Stomach smooth muscle (tissue), 2 donors: Measurements from ENCODE around the gene PLEKHM2.

Experiments
- H3K27ac ChIP-seq: one replicate; pipeline ENCODE4 v1.7.0; 2013; ENCODE audit warnings: mild to moderate bottlenecking, low read length, inconsistent platforms
- H3K27me3 ChIP-seq, 2 donors: one replicate each; pipeline ENCODE4 v1.7.0; 2013; ENCODE audit warnings: low read length in 2 of 2; ENCODE audit not compliant: insufficient read depth in 2 of 2, control insufficient read depth in 1 of 2
- H3K36me3 ChIP-seq, 2 donors: one replicate each; pipeline ENCODE4 v1.7.0; 2013; ENCODE audit warnings: low read length in 2 of 2; ENCODE audit not compliant: control insufficient read depth in 2 of 2, insufficient read depth in 2 of 2
- H3K4me1 ChIP-seq: one replicate; pipeline ENCODE4 v1.7.0; 2013; ENCODE audit warnings: low read length; ENCODE audit not compliant: control insufficient read depth, insufficient read depth
- H3K4me3 ChIP-seq, 2 donors: one replicate each; pipeline ENCODE4 v1.7.0; 2013; ENCODE audit warnings: low read length in 2 of 2
- H3K9ac ChIP-seq, 2 donors: one replicate each; pipeline ENCODE4 v1.7.0; 2013; ENCODE audit warnings: low read length in 2 of 2, mild to moderate bottlenecking in 1 of 2
- H3K9me3 ChIP-seq, 2 donors: one replicate each; pipeline ENCODE4 v1.7.0; 2013; ENCODE audit warnings: low read length in 2 of 2; ENCODE audit not compliant: control insufficient read depth in 2 of 2
- donor health status: healthy.
- donor health status: Pancreatic carcinoma.

The PLEKHM2 gene

DNA sequence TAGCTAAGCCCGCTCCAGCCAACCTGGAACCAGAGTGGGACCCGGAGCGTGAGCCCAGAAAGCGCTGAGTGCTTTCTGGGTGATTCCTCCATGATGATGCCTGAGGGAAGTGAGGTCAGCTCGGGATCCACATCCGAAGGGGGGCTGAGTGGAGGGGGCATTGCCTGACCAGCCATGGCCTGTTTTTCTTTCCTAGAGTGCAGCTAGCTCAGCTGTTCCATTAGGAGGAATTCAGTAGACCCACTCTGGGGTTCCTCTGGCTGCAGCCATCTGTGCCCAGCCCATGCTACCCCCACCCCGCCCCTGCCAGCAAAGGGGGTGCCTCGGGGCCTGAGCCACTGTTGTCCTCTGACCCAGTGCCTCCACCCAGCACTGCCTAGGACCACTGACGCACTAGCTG is 42.4 kb downstream of the PLEKHM2 start:
- Histone ChIP-seq H3K27ac (no peak overlapping the region), H3K4me1 (peaks cover 8% of the 10 kb centered on the region), H3K36me3 (peaks cover 58 to 71% of the 10 kb centered on the region in 2 donors), H3K27me3 (no peaks in the 10 kb centered on the region), H3K9me3 (no peaks in the 10 kb centered on the region), H3K9ac (no peak overlapping the region), H3K4me3 (no peak overlapping the region)

DNA sequence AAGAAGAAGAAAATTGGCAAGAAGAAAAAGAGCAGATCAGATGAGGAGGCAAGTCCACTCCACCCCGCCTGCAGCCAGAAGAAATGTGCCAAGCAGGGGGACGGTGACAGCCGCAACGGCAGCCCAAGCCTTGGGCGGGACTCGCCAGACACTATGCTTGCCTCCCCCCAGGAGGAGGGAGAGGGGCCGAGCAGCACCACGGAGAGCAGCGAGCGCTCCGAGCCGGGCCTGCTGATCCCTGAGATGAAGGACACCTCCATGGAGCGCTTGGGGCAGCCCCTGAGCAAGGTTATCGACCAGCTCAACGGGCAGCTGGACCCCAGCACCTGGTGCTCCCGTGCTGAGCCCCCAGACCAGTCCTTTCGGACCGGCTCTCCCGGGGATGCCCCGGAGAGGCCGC is 42.9 kb downstream of the PLEKHM2 start:
- no peak overlapping the region for H3K27ac ChIP-seq
- peaks cover 6% of the 10 kb centered on the region for H3K4me1 ChIP-seq
- no peak overlapping the region for H3K4me3 ChIP-seq
- H3K36me3 ChIP-seq = peaks cover 62 to 68% of the 10 kb centered on the region in 2 donors
- no peaks in the 10 kb centered on the region for H3K9me3 ChIP-seq
- no peak overlapping the region for H3K9ac ChIP-seq
- H3K27me3 ChIP-seq = no peaks in the 10 kb centered on the region

DNA sequence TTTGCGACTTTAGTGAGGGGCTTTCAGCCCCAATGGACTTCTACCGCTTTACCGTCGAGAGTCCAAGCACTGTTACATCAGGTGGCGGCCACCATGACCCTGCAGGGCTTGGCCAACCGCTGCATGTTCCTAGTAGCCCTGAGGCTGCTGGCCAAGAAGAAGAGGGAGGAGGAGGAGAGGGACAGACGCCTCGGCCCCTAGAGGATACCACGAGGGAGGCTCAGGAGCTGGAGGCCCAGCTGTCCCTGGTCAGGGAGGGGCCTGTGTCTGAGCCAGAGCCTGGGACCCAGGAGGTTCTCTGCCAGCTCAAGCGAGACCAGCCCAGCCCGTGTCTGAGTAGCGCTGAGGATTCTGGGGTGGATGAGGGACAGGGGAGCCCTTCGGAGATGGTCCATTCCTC is 43.3 kb downstream of the PLEKHM2 start:
- Histone ChIP-seq H3K27ac (no peak overlapping the region), H3K36me3 (peaks cover 62 to 69% of the 10 kb centered on the region in 2 donors)

DNA sequence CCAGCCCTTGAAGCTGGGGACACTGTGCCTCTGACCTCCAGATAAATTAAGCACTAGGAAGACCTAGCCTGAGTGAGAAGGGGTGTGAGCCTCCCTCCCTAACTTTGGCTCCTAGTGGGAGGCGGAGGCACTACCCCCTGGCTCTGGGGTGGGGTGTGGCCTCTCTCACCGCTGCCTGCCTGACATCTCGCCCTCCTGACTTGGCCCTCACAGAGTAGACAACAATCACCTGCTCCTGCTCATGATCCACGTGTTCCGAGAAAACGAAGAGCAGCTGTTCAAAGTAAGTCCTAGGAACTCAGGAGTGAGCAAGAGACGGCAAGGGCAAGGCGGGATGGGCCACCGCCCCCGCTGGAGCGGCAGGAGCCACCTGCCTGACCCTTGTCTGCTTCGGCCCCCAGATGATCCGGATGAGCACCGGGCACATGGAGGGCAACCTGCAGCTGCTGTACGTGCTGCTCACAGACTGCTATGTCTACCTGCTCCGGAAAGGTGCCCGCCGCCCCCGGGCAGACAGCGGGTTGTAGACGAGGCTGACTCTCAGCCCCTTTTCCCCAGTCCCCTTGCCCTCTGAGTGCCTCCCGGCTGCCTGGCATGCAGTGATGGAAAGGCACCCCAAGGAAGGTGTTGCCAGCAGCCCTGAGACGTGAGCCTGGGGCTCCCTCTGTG is 43.9 kb downstream of the PLEKHM2 start:
- Histone ChIP-seq H3K4me1 (peaks cover 2% of the 10 kb centered on the region), H3K9ac (no peak overlapping the region), H3K9me3 (no peaks in the 10 kb centered on the region), H3K27ac (no peak overlapping the region), H3K27me3 (no peaks in the 10 kb centered on the region), H3K36me3 (peaks cover 63 to 70% of the 10 kb centered on the region in 2 donors), H3K4me3 (no peak overlapping the region)

More for the DNA sequence above, 43.3 kb downstream of the PLEKHM2 start:
- no peaks in the 10 kb centered on the region for H3K9me3 ChIP-seq
- H3K27me3 ChIP-seq = no peaks in the 10 kb centered on the region
- peaks cover 5% of the 10 kb centered on the region for H3K4me1 ChIP-seq
- H3K4me3 ChIP-seq = no peak overlapping the region
- no peak overlapping the region for H3K9ac ChIP-seq

DNA sequence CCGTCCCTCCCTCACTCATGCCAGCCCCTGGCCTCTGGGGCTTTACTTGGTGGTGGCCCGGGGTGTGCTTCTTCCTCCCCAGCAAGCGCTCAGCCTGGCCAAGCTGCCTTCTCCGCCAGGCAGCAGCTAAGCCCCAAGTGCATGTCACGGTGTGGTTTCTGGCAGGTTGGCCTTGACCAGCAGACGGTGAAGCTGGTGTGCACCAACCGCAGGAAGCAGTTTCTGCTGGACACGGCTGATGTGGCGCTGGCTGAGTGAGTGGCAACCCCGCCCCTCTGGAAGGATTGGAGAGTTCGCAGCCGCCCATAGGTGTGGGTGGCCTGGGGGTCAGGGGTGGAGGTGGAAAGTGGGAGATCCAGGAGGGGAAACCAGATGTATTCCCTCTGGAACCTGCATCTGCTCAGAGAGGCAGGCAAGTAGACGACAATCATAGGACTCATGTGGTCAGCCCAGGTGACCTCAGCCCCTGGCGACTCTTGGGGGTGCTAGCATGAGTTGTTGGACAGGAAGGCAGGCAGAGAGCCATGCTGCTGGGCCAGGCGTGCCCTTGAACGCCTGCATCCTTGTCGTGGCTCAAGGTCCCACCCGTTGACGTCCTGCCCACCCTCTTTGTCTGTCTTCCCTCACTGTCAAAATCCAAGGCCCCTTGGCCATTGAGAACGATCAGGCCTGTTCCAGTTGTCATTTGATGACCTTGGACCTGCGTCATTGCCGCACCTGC is 45.0 kb downstream of the PLEKHM2 start:
- Histone ChIP-seq H3K27me3 (no peaks in the 10 kb centered on the region), H3K4me1 (peaks cover 2% of the 10 kb centered on the region), H3K36me3 (peaks cover 68 to 75% of the 10 kb centered on the region in 2 donors), H3K9ac (no peak overlapping the region), H3K9me3 (no peaks in the 10 kb centered on the region), H3K4me3 (no peak overlapping the region), H3K27ac (no peak overlapping the region)

DNA sequence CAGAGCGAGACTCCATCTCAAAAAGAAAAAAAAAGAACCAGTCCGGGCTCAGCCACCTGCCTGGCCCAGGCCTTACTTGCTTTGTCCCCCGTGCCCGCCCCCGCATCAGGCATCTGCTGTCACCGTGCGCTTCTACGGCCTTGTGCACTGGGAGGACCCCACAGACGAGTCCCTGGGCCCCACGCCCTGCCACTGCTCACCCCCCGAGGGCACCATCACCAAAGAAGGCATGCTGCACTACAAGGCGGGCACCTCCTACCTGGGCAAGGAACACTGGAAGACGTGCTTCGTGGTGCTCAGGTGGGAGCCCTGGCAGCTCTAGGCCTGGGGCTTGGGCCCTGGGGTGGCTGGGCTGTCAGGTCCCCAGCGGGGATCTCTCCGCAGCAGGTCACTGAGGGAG is 46.3 kb downstream of the PLEKHM2 start:
- Histone ChIP-seq H3K27ac (no peak overlapping the region), H3K4me1 (peaks cover 2% of the 10 kb centered on the region), H3K9ac (no peak overlapping the region), H3K4me3 (no peak overlapping the region), H3K9me3 (no peaks in the 10 kb centered on the region), H3K36me3 (peaks cover 73 to 74% of the 10 kb centered on the region in 2 donors), H3K27me3 (no peaks in the 10 kb centered on the region)

DNA sequence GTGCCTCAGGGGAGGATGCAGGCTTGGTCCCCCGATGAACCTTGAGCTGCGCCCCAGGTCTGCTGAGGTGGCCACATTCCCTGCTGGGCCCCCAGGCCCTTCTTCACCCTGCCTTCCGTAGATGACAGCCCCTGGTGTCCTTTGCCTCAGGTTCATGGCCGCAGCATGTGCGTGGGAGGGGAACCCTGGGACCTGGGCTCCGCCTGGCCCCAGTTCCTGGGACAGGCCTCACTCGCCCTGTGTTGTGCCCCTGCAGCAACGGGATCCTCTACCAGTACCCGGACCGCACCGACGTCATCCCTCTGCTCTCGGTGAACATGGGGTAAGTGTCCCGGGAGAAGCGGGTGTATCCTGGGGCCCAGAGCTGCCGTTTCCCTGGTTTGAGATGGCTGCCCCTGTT is 46.8 kb downstream of the PLEKHM2 start:
- Histone ChIP-seq H3K9ac (no peak overlapping the region), H3K27me3 (no peaks in the 10 kb centered on the region), H3K4me1 (peaks cover 7% of the 10 kb centered on the region), H3K4me3 (no peak overlapping the region), H3K36me3 (peaks cover 67 to 69% of the 10 kb centered on the region in 2 donors), H3K9me3 (no peaks in the 10 kb centered on the region), H3K27ac (no peak overlapping the region)

DNA sequence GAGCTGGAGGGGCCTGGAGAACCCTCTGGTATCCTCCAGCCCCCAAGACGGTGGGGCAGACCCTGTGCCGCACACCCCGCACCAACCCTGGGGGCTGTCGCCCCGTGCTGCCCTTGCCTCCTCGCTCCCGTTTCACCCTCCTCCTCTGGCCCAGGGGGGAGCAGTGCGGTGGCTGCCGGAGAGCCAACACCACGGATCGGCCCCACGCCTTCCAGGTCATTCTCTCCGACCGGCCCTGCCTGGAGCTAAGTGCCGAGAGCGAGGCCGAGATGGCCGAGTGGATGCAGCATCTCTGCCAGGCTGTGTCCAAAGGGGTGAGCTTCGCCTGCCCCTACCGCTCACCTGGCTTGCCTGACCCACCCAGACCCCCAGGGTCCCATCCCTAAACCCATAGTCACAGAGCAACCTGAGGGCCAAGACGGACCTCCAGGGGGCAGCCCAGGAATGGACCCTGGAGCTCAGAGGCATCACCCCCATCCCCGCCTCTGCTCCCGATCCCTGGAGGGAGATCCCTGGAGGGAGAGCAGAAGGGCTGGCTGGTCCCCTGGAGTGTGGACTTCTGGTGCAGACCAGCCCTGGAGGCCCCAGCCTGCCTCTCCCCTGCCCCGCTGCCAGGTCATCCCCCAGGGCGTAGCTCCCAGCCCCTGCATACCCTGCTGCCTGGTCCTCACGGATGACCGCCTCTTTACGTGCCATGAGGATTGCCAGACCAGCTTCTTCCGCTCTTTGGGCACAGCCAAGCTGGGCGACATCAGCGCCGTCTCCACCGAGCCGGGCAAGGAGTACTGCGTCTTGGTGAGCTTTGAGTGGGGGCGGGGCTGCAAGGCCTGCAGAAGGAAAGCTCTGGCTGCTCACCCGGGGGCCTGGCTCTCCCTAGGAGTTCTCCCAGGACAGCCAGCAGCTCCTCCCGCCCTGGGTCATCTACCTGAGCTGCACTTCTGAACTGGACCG is 47.9 kb downstream of the PLEKHM2 start:
- no peak overlapping the region for H3K27ac ChIP-seq
- no peaks in the 10 kb centered on the region for H3K27me3 ChIP-seq
- no peaks in the 10 kb centered on the region for H3K9me3 ChIP-seq
- H3K4me3 ChIP-seq = no peak overlapping the region
- H3K4me1 ChIP-seq = peaks cover 9% of the 10 kb centered on the region
- no peak overlapping the region for H3K9ac ChIP-seq
- H3K36me3 ChIP-seq = peaks cover 57 to 58% of the 10 kb centered on the region in 2 donors

DNA sequence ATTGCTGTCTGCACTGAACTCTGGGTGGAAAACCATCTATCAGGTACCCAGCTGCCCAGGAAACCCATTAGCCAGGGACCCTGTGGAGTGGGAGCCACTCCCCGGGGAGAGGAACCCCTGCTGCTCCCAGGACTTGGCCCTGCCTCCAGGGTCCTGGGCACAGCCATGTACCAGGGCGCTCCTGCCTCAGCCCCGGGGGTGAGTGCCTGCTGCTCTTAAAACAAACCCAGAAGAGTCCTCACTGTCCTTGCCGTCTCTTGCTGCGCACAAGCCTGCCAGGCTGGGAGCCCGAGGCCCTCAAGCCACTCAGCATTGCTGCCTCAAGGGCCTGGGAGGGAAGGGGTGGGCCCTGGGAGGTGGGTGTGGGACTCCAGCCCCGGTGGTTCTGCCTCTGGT is 48.6 kb downstream of the PLEKHM2 start:
- peaks cover 9% of the 10 kb centered on the region for H3K4me1 ChIP-seq
- no peak overlapping the region for H3K9ac ChIP-seq
- H3K4me3 ChIP-seq = no peak overlapping the region
- no peaks in the 10 kb centered on the region for H3K9me3 ChIP-seq
- peaks cover 50 to 52% of the 10 kb centered on the region in 2 donors for H3K36me3 ChIP-seq
- no peak overlapping the region for H3K27ac ChIP-seq
- no peaks in the 10 kb centered on the region for H3K27me3 ChIP-seq

DNA sequence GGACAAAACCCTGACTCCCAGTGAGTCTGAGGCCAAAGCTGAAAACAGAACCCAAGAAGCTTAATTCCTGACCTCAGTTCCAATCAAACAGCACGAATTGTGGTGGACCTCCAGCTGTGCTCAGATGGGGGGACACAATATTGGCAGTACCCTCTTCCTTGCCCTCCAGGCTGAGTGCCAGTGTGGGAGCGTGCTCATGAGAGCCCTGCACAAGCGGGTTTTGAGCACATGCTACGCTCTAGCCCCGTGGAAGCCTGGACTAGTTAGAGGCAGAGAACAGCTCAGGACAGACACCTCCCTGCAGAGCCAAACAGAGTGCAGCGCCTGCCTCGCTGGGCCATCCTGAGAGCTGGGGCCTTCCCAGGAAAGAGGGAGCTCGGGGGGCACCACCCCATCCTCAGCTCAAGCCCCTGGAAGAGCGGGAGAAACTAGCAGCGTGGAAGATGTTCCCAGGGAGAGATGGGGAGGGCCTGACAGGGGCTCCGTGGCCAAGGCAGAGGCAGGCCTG is 49.2 kb downstream of the PLEKHM2 start:
- Histone ChIP-seq H3K27me3 (no peaks in the 10 kb centered on the region), H3K9me3 (no peaks in the 10 kb centered on the region), H3K36me3 (peaks cover 45 to 46% of the 10 kb centered on the region in 2 donors), H3K4me1 (peaks cover 9% of the 10 kb centered on the region), H3K27ac (no peak overlapping the region), H3K4me3 (no peak overlapping the region), H3K9ac (no peak overlapping the region)
